Glutamatergic neuron (in vitro differentiated cells): ENCODE results near the gene CDC25B. TPM values are rescaled to one million over a fixed set of nuclear protein-coding genes. Genes with fewer than 3 reads are reported as not detected.
A peak's percentile ranks its signal among the peaks of the same experiment; 100 is the strongest.
"Not testable (repeated sequence)": the region's sequence is repeated elsewhere in the genome, so short reads cannot be mapped to it uniquely, and the experiment has no call there.

Experiments
- DNase-seq: peaks from one replicate; pipeline ENCODE4 v3.0.0; 2022
- H3K27ac Mint-ChIP-seq: one replicate; pipeline ENCODE4 v1.8.0; 2020; ENCODE audit warnings: mild to moderate bottlenecking, mixed read lengths, inconsistent platforms; ENCODE audit not compliant: unreplicated experiment
- H3K27me3 Mint-ChIP-seq: one replicate; pipeline ENCODE4 v1.8.0; 2020; ENCODE audit warnings: mild to moderate bottlenecking, moderate library complexity, mixed read lengths, inconsistent platforms; ENCODE audit not compliant: unreplicated experiment
- H3K36me3 Mint-ChIP-seq: one replicate; pipeline ENCODE4 v1.8.0; 2020; ENCODE audit warnings: mild to moderate bottlenecking, mixed read lengths, inconsistent platforms; ENCODE audit not compliant: unreplicated experiment
- H3K4me1 Mint-ChIP-seq: one replicate; pipeline ENCODE4 v1.8.0; 2020; ENCODE audit warnings: mild to moderate bottlenecking, low read depth, mixed read lengths, inconsistent platforms; ENCODE audit not compliant: unreplicated experiment
- H3K4me3 Mint-ChIP-seq: one replicate; pipeline ENCODE4 v1.8.0; 2020; ENCODE audit warnings: mild to moderate bottlenecking, mixed read lengths, inconsistent platforms; ENCODE audit not compliant: unreplicated experiment
- H3K9me3 Mint-ChIP-seq: one replicate; pipeline ENCODE4 v1.8.0; 2020; ENCODE audit warnings: mild to moderate bottlenecking, moderate library complexity, mixed read lengths, inconsistent platforms; ENCODE audit not compliant: unreplicated experiment
- total RNA-seq: library from RNA; stranded (reverse); fragmentation: NEBNext Ultra II Directional; extraction: Animal tissue kit (Norgen Biotek cat#: 25700); gene quantifications from one replicate; pipeline ENCODE4 v1.2.1, GENCODE V29; 2021; ENCODE audit not compliant: unreplicated experiment
- TF ChIP-seq, protein P1 (sequence below): fragments of 200-600 bp; sonication (generic); IDR thresholded peaks from one replicate; pipeline ENCODE4 v1.5.0; 2021; ENCODE audit not compliant: partially characterized antibody, unreplicated experiment

CDC25B gene
- total RNA-seq, 1 donor from 2014 or later, result 27.6 TPM

DNA sequence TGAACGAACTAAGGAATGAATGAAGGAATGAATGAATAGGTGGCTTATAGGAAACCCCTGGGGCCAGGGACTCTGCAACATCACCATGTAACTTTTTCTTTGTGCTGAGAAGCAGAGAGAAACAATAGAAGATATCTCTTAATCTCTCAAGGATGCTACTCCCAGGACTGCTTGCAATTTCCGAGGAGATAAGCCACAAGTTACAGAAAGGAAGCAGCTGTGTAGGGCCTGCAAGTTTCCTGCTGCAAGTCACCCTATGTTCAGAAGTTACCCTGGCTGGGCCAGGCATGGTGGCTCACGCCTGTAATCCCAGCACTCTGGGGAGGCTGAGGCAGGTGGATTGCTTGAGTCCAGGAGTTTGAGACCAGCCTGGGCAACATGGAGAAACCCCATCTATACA is 43.2 kb downstream of the CDC25B start:
- peaks cover 2% of the 10 kb centered on the region for H3K27me3 Mint-ChIP-seq
- no peaks in the 10 kb centered on the region for H3K9me3 Mint-ChIP-seq
- peaks cover 6% of the 10 kb centered on the region for H3K36me3 Mint-ChIP-seq
- no peaks in the 10 kb centered on the region for H3K4me1 Mint-ChIP-seq
- no peak overlapping the region for H3K27ac Mint-ChIP-seq
- no peak for DNase-seq
- TF ChIP-seq, protein P1, sequence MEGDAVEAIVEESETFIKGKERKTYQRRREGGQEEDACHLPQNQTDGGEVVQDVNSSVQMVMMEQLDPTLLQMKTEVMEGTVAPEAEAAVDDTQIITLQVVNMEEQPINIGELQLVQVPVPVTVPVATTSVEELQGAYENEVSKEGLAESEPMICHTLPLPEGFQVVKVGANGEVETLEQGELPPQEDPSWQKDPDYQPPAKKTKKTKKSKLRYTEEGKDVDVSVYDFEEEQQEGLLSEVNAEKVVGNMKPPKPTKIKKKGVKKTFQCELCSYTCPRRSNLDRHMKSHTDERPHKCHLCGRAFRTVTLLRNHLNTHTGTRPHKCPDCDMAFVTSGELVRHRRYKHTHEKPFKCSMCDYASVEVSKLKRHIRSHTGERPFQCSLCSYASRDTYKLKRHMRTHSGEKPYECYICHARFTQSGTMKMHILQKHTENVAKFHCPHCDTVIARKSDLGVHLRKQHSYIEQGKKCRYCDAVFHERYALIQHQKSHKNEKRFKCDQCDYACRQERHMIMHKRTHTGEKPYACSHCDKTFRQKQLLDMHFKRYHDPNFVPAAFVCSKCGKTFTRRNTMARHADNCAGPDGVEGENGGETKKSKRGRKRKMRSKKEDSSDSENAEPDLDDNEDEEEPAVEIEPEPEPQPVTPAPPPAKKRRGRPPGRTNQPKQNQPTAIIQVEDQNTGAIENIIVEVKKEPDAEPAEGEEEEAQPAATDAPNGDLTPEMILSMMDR, result no peak
- H3K4me3 Mint-ChIP-seq, result no peak overlapping the region

DNA sequence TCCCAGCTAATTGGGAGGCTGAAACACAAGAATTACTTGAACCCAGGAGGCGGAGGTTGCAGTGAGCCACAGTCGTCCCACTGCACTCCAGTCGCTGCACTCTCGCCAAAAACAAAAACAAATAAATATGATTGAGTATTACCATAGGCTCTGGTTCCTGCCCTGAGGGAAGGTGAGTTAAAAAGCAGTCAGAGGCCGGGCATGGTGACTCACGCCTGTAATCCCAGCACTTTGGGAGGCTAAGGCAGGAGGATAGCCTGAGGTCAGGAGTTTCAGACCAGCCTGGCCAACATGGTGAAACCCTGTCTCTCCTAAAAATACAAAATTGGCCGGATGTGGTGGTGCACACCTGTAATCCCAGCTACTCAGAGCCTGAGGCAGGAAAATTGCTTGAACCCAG is 44.1 kb downstream of the CDC25B start:
- H3K27ac Mint-ChIP-seq, H3K4me3 Mint-ChIP-seq, H3K4me1 Mint-ChIP-seq, H3K9me3 Mint-ChIP-seq, DNase-seq, H3K27me3 Mint-ChIP-seq, H3K36me3 Mint-ChIP-seq: not testable (repeated sequence)

DNA sequence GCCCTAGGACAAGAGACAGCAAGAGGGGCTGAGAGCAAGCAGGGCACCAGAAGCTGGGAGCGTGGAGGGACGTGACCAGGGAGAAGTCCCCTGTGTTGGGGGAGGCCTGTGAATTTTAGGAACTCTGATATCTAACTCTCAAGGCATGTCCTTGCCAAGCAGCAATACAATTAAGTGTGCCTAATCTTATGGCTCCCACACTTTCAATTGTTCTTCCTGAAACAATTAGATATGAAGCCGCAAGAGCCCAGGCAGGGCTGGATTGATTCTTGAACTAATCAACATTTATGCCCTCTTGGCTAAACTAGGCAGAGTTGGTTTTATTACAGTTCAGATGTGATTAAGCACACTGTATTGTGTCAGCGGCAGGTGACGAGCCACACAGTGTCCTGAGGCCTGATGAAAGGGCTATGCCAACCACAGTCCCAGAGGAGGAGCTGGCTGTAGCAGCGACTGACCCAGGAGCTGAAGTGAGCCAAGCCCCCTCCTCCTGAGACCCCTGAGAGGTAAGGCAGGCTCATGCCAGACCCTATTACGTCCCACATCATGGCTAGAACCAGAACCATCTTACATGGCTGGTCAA is 46.3 kb downstream of the CDC25B start:
- no peak overlapping the region for H3K4me3 Mint-ChIP-seq
- TF ChIP-seq, protein P1, result no peak
- DNase-seq, result no peak
- H3K27ac Mint-ChIP-seq, result no peak overlapping the region
- H3K4me1 Mint-ChIP-seq, result peaks cover 2% of the 10 kb centered on the region
- H3K9me3 Mint-ChIP-seq, result no peaks in the 10 kb centered on the region
- peaks cover 4% of the 10 kb centered on the region for H3K27me3 Mint-ChIP-seq
- H3K36me3 Mint-ChIP-seq, result no peaks in the 10 kb centered on the region

DNA sequence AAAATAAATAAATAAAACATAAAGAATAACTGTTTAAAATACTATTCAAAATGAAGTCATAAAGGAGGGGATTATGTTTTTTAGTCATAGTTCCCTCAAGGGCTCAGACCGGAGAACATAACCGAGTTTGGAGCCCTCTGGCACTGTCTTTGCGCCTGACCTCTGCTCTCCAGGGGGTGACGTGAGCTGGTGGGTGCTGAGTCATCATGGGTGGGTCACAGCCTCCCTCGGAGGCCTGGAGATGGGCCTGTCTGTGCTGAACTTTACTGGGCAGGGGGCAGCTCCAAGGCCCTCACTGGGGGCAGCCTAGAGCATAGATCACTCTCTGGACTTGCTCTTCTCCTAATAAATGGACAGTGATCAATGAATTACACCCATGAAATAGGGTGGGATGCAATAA is 47.4 kb downstream of the CDC25B start:
- Mint-ChIP-seq H3K36me3 (no peaks in the 10 kb centered on the region), H3K4me3 (no peak overlapping the region), H3K27me3 (peaks cover 5% of the 10 kb centered on the region), H3K4me1 (peaks cover 2% of the 10 kb centered on the region), H3K9me3 (no peaks in the 10 kb centered on the region), H3K27ac (no peak overlapping the region)
- DNase-seq, result no peak
- TF ChIP-seq, protein P1, result no peak

DNA sequence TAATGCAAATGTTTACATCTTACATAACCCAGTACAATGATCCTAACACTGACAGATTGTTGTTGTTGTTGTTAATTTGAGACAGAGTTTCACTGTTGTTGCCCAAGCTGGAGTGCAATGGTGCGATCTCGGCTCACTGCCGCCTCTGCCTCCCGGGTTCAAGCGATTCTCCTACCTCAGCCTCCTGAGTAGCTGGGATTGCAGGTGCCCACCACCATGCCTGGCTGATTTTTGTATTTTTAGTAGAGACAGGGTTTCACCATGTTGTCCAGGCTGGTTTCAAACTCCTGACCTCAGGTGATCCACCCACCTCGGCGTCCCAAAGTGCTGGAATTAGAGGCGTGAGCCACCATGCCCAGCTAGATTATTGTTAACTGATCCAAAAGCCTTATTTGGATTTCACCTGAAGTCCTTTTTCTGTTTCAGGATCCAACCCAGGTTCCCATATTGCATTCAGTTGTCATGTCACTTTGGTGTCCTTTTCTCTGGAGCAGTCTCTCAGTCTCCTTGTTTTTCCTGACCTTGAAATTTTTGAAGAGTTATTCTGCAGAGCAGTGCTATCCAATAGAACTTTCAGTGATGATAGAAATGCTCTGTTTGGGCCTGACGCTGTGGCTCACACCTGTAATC is 48.0 kb downstream of the CDC25B start:
- H3K27ac Mint-ChIP-seq, H3K27me3 Mint-ChIP-seq, H3K4me3 Mint-ChIP-seq, H3K9me3 Mint-ChIP-seq, H3K4me1 Mint-ChIP-seq, DNase-seq, H3K36me3 Mint-ChIP-seq: not testable (repeated sequence)

DNA sequence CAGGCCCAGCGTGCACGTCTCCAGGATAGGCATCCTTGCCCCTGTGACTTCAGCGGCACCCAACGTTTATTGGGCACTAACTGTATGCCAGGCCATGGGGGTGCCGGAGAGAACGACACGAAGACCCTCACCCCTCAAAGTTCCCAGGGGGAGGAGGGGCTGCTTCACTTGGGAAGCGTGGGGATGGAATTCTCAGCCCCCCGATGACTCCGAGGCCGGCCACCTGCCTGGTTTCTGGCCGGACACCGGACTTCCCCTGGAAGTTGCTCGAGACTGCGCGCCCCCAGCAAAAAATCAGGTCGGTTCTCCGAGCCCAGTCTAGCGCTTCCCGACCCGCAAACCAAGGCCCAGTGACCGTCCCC is 50.2 kb downstream of the CDC25B start:
- DNase-seq, result no peak

More for the DNA sequence above, 50.2 kb downstream of the CDC25B start:
- H3K9me3 Mint-ChIP-seq, result peaks cover 4% of the 10 kb centered on the region
- H3K4me1 Mint-ChIP-seq, result peaks cover 2% of the 10 kb centered on the region
- H3K4me3 Mint-ChIP-seq, result peak overlapping the region; percentile 88
- H3K36me3 Mint-ChIP-seq, result no peaks in the 10 kb centered on the region
- H3K27ac Mint-ChIP-seq, result no peak overlapping the region
- TF ChIP-seq, protein P1, result no peak
- peaks cover 2% of the 10 kb centered on the region for H3K27me3 Mint-ChIP-seq
